H1 (cell line): ENCODE measurements around the gene TTC24. TPM values are rescaled to one million over a fixed set of nuclear protein-coding genes. Genes with fewer than 3 reads are reported as not detected.
A peak's percentile ranks its signal among the peaks of the same experiment; 100 is the strongest.

ENCODE experiments used
- EP300 ChIP-seq, 2 experiments: IDR thresholded peaks; 1 replicate in 1 of 2; 2 replicates in 1 of 2; pipeline ENCODE4 v1.6.1; 2011 to 2012; ENCODE audit warnings: low read depth in 2 of 2, low read length in 2 of 2, mild to moderate bottlenecking in 2 of 2, borderline replicate concordance in 1 of 2, inconsistent platforms in 1 of 2, moderate library complexity in 1 of 2
- JUND ChIP-seq: IDR thresholded peaks from 2 replicates; pipeline ENCODE4 v1.6.1; 2011; ENCODE audit warnings: mild to moderate bottlenecking, improper control_type of control experiment, low read length
- KDM4A ChIP-seq: IDR thresholded peaks from one replicate; pipeline ENCODE4 v1.7.1; 2012; ENCODE audit warnings: low read depth, mild to moderate bottlenecking, moderate library complexity, low read length, inconsistent platforms; ENCODE audit not compliant: severe bottlenecking
- POU5F1 ChIP-seq: IDR thresholded peaks from 2 replicates; pipeline ENCODE4 v1.6.1; 2011; ENCODE audit warnings: low read depth, mild to moderate bottlenecking, low read length, moderate library complexity
- RBBP5 ChIP-seq: IDR thresholded peaks from 2 replicates; pipeline ENCODE4 v1.7.1; 2012; ENCODE audit warnings: low read depth, mild to moderate bottlenecking, inconsistent platforms, low read length, moderate library complexity, borderline replicate concordance
- SIRT6 ChIP-seq: IDR thresholded peaks from one replicate; pipeline ENCODE4 v1.7.1; 2012; ENCODE audit warnings: low read length, inconsistent platforms
- polyA plus RNA-seq, 7 experiments: library from polyadenylated mRNA; depleted of rRNA in 3 of 7; stranded (reverse) in 5 of 7; unstranded in 2 of 7; fragments of >200 nt in 5 of 7; fragments of 200-250 nt in 2 of 7; gene quantifications; 1 replicate in 5 of 7; 2 replicates in 1 of 7; 4 replicates in 1 of 7; pipeline versions ENCODE4 v1.2.1 to v1.2.3, GENCODE V29; 2011 to 2013; ENCODE audit warnings: missing spikeins in 2 of 7, mixed read lengths in 2 of 7
- total RNA-seq: library from RNA; stranded (reverse); fragmentation: NEBNext Ultra II Directional; extraction: Animal tissue kit (Norgen Biotek cat#: 25700); gene quantifications from 2 replicates; pipeline ENCODE4 v1.2.1, GENCODE V29; 2021
- TF ChIP-seq, protein P1 (sequence below), 3 experiments: IDR thresholded peaks; 1 replicate in 2 of 3; 2 replicates in 1 of 3; pipeline versions ENCODE4 v1.5.1 to v1.6.1; 2011; ENCODE audit warnings: low read length in 3 of 3, mild to moderate bottlenecking in 3 of 3, inconsistent platforms in 2 of 3, low read depth in 1 of 3, moderate library complexity in 1 of 3; ENCODE audit not compliant: insufficient read depth in 1 of 3; ENCODE audit errors: control extremely low read depth in 1 of 3
- TF ChIP-seq, protein P2 (sequence below): IDR thresholded peaks from 2 replicates; pipeline ENCODE4 v1.6.1; 2011; ENCODE audit warnings: low read depth, mild to moderate bottlenecking, low read length; ENCODE audit not compliant: insufficient read depth

The TTC24 gene
- total and polyA plus RNA-seq, 2 of the 8 experiments (the other 6 are each of a cell fraction or from before 2014, with no cell fraction given), result 0.08 TPM; not detected in 1

DNA sequence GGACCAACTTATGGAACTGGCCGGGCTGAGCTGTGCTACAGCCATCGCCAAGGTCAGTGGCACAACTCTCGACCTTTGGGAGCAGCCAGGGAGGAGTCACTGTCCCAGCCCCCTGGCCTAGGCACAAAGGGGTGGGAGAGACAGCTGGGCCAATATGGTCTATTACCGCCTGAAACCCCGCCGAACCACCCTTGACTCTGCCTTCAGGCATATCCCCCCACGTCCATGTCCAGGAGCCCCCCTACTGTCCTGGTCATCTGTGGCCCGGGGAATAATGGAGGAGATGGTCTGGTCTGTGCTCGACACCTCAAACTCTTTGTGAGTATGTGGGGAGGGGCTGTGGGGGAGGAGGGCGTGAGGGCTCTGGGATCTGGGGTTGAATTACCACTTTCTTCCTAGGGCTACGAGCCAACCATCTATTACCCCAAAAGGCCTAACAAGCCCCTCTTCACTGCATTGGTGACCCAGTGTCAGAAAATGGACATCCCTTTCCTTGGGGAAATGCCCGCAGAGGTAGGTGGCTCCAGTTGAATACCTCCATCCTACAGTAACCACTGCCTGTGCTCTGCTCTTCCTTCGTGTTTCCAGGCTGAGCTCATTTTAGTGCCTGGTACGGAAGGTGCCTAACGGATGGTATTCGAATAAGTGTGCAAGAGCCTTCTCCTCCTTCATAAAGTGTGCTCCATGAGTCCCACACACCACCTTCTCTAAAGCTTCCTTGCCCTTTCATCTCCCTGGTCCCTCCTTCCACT, 12.8 kb downstream of the TTC24 start (continued):
- TF ChIP-seq, protein P1, sequence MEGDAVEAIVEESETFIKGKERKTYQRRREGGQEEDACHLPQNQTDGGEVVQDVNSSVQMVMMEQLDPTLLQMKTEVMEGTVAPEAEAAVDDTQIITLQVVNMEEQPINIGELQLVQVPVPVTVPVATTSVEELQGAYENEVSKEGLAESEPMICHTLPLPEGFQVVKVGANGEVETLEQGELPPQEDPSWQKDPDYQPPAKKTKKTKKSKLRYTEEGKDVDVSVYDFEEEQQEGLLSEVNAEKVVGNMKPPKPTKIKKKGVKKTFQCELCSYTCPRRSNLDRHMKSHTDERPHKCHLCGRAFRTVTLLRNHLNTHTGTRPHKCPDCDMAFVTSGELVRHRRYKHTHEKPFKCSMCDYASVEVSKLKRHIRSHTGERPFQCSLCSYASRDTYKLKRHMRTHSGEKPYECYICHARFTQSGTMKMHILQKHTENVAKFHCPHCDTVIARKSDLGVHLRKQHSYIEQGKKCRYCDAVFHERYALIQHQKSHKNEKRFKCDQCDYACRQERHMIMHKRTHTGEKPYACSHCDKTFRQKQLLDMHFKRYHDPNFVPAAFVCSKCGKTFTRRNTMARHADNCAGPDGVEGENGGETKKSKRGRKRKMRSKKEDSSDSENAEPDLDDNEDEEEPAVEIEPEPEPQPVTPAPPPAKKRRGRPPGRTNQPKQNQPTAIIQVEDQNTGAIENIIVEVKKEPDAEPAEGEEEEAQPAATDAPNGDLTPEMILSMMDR (IDR thresholded peaks at IDR 0.05; ENCODE audit: control extremely low read depth in 1 of 3, insufficient read depth in 1 of 3, low read depth in 1 of 3, low read length in 3 of 3), result no peak
- TF ChIP-seq POU5F1 (no peak), SIRT6 (no peak), KDM4A (peak; percentile 4), JUND (no peak), EP300 (IDR thresholded peaks at IDR 0.05; ENCODE audit: borderline replicate concordance in 1 of 2, low read depth in 2 of 2, low read length in 2 of 2) (no peak), RBBP5 (no peak)
- TF ChIP-seq, protein P2, sequence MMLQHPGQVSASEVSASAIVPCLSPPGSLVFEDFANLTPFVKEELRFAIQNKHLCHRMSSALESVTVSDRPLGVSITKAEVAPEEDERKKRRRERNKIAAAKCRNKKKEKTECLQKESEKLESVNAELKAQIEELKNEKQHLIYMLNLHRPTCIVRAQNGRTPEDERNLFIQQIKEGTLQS, result no peak
- TF ChIP-seq, all 59 proteins: peak for 3
